Measurements from ENCODE around the gene CEBPG. TPM values are rescaled to one million over a fixed set of nuclear protein-coding genes. Genes with fewer than 3 reads are reported as not detected.

The CEBPG gene
- total RNA-seq, 1 donor from 2014 or later: 20.7 TPM

DNA sequence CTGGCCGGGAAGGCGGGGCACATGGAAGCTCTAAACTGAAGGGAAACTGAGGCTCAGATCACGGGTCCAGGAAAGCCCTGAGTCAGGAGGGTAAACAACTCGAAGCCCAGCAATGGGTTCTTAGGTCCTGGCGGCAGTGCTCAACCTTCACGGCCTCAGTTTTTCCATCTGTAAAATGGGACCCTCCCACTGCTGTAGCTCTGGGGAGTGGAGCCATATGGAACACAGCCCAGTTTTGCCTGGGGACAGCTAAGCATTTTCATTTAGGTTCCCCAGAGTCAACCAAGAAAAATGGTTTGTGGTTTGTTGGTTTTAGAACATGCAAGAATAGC, 30.4 kb downstream of the CEBPG start:
- no peak for DNase-seq (ENCODE audit: low spot score)
- TF ChIP-seq, protein P1, sequence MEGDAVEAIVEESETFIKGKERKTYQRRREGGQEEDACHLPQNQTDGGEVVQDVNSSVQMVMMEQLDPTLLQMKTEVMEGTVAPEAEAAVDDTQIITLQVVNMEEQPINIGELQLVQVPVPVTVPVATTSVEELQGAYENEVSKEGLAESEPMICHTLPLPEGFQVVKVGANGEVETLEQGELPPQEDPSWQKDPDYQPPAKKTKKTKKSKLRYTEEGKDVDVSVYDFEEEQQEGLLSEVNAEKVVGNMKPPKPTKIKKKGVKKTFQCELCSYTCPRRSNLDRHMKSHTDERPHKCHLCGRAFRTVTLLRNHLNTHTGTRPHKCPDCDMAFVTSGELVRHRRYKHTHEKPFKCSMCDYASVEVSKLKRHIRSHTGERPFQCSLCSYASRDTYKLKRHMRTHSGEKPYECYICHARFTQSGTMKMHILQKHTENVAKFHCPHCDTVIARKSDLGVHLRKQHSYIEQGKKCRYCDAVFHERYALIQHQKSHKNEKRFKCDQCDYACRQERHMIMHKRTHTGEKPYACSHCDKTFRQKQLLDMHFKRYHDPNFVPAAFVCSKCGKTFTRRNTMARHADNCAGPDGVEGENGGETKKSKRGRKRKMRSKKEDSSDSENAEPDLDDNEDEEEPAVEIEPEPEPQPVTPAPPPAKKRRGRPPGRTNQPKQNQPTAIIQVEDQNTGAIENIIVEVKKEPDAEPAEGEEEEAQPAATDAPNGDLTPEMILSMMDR (IDR thresholded peaks at IDR 0.05; ENCODE audit: unreplicated experiment): no peak
- Mint-ChIP-seq H3K27ac (ENCODE audit: unreplicated experiment) (no peak overlapping the region), H3K27me3 (ENCODE audit: unreplicated experiment) (peaks cover 7% of the 10 kb centered on the region), H3K36me3 (ENCODE audit: low read depth, unreplicated experiment) (no peaks in the 10 kb centered on the region), H3K4me1 (ENCODE audit: unreplicated experiment) (peaks cover 2% of the 10 kb centered on the region), H3K9me3 (ENCODE audit: unreplicated experiment) (no peaks in the 10 kb centered on the region), H3K4me3 (ENCODE audit: unreplicated experiment) (no peak overlapping the region)

- no peak overlapping the region for H3K27ac Mint-ChIP-seq (ENCODE audit: unreplicated experiment)
- H3K9me3 Mint-ChIP-seq (ENCODE audit: unreplicated experiment): no peaks in the 10 kb centered on the region
- H3K4me3 Mint-ChIP-seq (ENCODE audit: unreplicated experiment): no peak overlapping the region
- H3K27me3 Mint-ChIP-seq (ENCODE audit: unreplicated experiment): peaks cover 7% of the 10 kb centered on the region
- no peaks in the 10 kb centered on the region for H3K36me3 Mint-ChIP-seq (ENCODE audit: low read depth, unreplicated experiment)
- peaks cover 2% of the 10 kb centered on the region for H3K4me1 Mint-ChIP-seq (ENCODE audit: unreplicated experiment)
- TF ChIP-seq, protein P1 (IDR thresholded peaks at IDR 0.05; ENCODE audit: unreplicated experiment): no peak
- DNase-seq (ENCODE audit: low spot score): no peak
These were observed 31.2 kb downstream of the CEBPG start for GRCh38 chr19:33404506-33405253.

- H3K4me3 Mint-ChIP-seq (ENCODE audit: unreplicated experiment): no peak overlapping the region
- H3K27ac Mint-ChIP-seq (ENCODE audit: unreplicated experiment): no peak overlapping the region
- TF ChIP-seq, protein P1 (IDR thresholded peaks at IDR 0.05; ENCODE audit: unreplicated experiment): no peak
These were observed 31.7 kb downstream of the CEBPG start for GRCh38 chr19:33405254-33405552.

DNA sequence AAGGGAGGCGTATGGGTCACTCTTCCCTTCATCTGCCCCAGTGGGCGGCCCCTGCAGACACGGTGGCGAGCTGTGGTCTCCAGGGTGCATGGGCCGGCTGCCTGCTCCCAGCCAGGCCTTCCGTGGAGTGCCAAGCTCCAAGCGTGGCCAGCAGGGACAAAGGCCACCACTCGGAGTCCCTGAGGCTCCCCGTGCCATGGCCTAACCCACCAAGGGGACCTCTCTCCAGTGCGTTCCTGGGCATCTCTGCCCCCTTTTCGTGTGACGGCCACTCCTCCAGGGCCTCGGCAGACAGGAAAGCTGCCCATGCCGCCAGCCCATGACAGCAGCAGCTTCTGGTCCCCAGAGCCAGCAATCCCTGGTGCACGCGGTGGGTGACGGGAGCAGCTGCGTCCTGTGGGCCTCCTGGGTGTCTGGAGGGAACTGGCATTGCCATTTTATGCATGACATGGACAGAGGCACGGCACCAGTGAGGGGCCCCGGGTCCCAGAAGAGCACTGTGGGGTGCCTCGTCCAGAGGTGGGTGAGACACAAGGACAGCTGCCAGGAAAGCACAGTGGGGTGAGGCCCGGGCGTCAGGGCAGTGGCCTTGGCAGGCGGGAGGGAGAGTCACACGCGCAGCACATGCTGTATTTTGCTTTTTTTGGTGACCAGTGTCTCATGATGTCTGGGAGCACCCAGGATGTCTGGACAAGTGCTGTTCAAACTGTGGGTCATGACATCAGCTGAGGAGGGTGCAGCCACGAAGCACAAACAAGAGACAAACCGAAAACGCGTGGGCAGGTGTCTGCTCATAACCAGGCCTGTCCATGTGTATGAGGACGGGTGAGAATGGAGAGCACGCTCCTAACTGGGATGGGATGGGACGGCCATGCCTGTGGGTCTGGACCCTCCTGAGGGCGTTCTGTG, 32.3 kb downstream of the CEBPG start:
- Mint-ChIP-seq H3K9me3 (ENCODE audit: unreplicated experiment) (no peaks in the 10 kb centered on the region), H3K4me1 (ENCODE audit: unreplicated experiment) (peaks cover 2% of the 10 kb centered on the region), H3K36me3 (ENCODE audit: low read depth, unreplicated experiment) (no peaks in the 10 kb centered on the region), H3K27ac (ENCODE audit: unreplicated experiment) (no peak overlapping the region), H3K27me3 (ENCODE audit: unreplicated experiment) (peaks cover 7% of the 10 kb centered on the region), H3K4me3 (ENCODE audit: unreplicated experiment) (no peak overlapping the region)
- TF ChIP-seq, protein P1 (IDR thresholded peaks at IDR 0.05; ENCODE audit: unreplicated experiment): no peak
- no peak for DNase-seq (ENCODE audit: low spot score)

More at GRCh38 chr19:33405254-33405552, 31.7 kb downstream of the CEBPG start:
- DNase-seq (ENCODE audit: low spot score): no peak
- Mint-ChIP-seq H3K9me3 (ENCODE audit: unreplicated experiment) (no peaks in the 10 kb centered on the region), H3K4me1 (ENCODE audit: unreplicated experiment) (peaks cover 2% of the 10 kb centered on the region), H3K27me3 (ENCODE audit: unreplicated experiment) (peaks cover 7% of the 10 kb centered on the region), H3K36me3 (ENCODE audit: low read depth, unreplicated experiment) (no peaks in the 10 kb centered on the region)

All from endothelial cell (in vitro differentiated cells).